GM18508 (cell line): ENCODE results near the gene KIAA1671.

ENCODE experiments used
- ATAC-seq: cut with Tn5 transposase; IDR thresholded peaks from one replicate; pipeline ENCODE4 v1.9.1; 2021; ENCODE audit warnings: moderate number of reproducible peaks; ENCODE audit not compliant: insufficient read depth, unreplicated experiment

The KIAA1671 gene

DNA sequence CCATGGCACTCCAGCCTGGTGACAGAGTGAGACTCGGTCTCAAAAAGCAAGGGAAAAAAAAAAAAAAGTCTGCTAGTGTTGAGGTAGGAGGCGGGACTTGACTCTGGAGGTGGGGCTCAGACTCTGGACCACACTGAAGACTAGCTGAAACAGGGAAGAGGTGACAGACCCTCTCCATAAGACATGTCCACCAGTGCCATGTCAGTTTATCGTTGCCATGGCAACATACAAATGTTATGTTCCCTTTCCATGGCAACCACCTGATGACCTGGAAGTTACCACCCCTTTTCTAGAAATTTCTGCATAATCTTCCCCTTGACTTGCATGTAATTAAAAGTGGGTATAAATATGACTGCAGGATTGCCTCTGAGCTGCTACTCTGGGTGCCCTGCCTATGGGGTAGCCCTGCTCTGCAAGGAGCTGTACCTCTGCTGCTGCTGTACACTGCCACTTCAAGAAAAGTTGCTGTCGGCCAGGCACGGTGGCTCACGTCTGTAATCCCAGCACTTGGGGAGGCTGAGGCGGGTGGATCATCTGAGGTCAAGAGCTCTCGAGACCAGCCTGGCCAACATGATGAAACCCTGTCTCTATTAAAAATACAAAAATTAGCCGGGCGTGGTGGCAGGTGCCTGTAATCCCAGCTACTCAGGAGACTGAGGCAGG, 55.1 kb downstream of the KIAA1671 start:
- ATAC-seq: no peak

GRCh38 chr22:25008666-25009065, 56.1 kb downstream of the KIAA1671 start:
- ATAC-seq: no peak

DNA sequence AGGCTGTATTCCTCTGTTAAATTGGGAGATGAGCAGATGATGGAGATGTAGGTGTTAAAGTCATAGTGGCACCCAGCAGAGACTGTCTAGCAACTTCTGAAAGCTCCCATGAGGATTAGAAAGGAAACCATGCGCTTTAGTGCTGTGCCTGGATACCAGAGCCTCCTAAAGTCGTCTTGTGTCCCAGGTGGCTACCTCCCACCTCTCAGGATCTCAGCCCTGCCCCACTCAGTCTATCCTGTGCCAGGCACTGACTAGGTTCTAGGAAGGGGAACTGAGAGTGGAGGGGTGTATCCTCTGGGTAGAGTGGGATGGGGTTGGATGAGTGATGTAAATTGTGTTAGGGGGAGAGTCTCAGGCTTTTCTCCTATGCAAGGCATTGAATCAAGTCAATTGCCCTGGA, 60.2 kb downstream of the KIAA1671 start:
- no peak for ATAC-seq

DNA sequence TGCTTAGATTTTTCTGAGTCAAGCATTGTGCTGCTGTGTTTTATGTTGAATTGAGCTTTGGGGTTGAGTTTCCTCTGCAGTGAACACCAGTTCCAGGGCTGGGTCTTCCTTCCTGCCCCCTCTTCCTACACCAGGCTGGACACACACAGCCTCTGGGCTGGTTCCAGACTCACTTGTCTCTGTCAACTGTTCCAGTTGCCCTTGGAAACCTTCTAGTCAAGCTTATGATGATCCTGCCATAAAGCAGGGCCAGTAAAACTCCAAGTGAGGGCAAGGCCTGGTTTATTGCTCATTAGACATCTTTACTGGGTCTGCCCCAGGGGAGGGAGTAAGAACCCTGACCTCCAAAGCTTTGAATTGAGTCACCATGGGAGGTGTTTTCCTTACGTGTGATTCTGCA, 61.1 kb downstream of the KIAA1671 start:
- no peak for ATAC-seq

GRCh38 chr22:25014896-25015755, 62.6 kb downstream of the KIAA1671 start:
- ATAC-seq: no peak

- no peak for ATAC-seq
Measured at GRCh38 chr22:25016311-25016710, 63.8 kb downstream of the KIAA1671 start.

- no peak for ATAC-seq
Measured at GRCh38 chr22:25018009-25018408, 65.5 kb downstream of the KIAA1671 start.

DNA sequence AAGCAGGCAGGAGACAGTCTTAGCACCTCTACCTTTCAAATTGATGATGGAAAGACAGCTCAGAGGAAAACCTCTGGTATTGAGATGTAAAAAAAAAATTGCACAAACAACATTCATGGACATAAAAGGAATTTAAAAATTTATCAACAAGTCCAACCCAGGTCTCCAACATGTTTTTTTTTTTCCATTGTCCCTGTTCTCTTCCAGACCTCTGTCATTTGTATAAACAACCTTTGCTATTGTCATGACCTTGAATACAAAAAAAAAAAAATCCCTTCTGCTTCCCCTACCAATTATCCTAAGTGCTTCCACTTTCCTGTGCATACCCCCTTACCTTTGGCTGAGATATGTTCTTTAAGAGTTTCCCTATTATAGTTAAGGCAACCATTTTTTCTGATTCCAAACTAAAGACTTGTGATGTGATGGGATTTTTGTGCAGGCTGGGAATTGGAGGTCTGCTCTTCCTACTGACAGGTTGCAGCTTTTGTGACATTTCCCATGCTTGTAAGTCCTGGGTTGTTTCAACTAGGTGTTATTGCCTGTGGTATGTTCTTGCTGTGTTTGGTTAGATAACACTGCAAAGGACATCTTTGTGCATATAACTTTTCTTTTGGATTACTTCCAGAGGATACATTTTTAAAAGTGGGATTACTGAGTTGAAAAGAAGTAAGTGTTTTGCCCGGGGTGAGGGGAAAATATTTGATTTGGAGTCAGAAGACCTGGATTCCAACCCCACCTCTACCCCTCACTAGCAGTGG, 67.1 kb downstream of the KIAA1671 start:
- ATAC-seq: no peak

DNA sequence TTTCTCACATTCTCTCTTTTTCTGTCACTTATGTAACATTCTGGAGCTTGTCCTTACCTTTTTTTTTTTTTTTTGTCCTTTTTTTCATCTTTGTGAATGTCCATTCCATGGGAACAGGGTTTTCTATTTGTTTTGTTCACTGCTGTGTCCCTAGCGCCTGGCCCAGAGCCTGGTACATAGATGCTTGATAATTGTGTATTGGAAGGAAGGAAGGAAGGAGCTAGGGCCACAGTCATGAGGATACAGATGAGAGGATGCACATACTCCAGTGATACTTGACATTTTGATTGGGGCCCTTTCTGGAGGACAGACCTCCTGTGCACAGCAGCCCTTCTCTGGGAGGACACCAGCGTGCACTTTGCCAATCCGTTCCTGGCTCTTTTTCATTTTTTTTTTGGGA, 68.9 kb downstream of the KIAA1671 start:
- ATAC-seq: no peak

DNA sequence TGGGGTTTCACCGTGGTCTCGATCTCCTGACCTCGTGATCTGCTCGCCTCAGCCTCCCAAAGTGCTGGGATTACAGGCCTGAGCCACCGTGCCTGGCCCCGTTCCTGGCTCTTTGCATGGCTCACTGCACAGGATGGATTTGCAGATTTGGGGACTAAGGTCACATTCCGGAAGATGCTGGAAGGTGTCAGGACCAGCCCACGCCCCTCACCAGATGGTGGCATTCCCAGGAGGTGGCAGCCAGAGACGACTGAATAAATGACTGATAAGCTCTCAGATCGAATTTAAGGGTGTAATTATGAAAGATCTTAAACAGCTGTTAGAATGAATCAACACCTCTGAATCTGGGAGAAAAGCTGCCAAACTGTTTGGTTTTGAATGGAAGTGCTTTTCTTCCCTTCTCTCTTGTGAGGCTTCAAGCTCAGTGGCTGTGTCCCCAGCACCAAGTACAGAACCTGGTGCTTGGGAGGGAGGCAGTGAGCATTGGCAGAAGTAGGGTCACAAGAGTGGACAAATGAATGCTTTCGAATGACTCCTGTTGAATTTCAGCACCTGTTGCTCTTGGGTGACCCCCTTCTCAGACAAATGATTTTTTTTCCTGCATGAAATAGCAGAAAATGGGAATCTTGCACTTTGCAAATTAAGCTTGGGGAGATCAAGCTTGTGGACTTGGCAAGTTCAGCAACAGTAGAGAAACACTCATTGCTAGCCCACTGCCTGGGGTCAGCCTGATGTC, 69.6 kb downstream of the KIAA1671 start:
- ATAC-seq: no peak

DNA sequence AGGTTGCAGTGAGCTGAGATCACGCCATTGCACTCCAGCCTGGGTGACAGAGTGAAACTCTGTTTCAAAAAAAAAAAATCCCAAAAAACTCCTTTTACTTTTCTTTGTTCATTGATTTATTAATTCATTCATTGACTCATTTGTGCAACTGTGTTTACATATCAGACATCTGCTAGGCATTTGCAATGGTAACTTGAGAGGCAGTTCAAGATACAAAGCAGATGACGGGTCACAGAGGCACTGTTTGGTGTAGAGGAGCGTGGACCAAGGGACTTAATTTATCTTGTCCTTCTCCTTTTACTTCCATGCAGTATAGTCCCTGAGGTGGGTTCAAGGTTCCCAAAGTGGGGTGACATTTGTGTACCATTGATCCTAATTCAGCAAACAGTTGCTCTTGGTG, 71.4 kb downstream of the KIAA1671 start:
- no peak for ATAC-seq

- no peak for ATAC-seq
Measured at GRCh38 chr22:25024895-25025294, 72.4 kb downstream of the KIAA1671 start.

DNA sequence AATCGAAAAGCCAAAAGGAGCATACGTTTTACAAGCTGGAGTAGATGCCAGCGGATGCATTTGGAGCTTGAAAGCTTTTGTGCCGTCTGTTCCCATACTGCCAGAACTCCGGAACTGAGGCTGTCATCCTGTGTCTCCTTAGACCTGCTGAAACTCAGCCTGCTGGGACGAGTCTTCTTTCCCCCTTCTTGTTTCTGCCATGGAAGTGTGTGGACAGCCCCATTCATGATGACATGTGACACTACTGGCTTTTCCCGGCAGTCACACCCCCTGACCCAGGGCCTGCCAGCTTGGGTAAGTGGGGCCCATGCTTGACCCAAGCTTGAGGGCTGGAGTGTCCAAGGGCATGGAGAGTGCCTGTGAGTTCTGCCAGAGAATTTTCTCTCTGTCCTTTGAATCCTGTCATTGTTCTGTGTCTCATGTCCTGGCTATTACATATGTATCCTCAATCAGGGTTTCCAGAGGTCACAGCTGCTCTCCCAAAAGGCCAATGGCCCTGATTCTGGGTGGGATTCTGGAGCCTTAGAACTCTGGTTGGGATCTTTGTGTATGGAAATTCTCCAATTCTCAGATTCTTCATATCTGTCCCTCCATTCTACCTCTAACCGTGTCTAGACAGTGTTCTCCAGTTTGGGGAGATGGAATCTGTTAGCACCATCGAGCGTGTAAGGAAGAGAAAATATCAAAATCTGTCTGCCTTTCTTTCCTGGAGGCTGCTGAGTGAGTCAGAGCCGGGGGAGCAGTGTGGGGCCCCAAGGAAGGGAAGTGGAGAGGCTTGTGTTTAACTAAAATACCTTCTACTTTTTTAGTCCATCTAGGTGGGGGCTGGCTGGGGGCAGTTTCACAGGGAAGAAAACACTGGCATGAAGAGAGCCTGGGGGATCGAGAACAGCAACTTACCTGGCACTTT, 73.2 kb downstream of the KIAA1671 start:
- ATAC-seq: no peak

- ATAC-seq: no peak
Measured at GRCh38 chr22:25027043-25027906, 74.8 kb downstream of the KIAA1671 start.

- ATAC-seq: no peak
Measured at GRCh38 chr22:25027959-25028840, 75.7 kb downstream of the KIAA1671 start.

GRCh38 chr22:25028841-25029141, 76.3 kb downstream of the KIAA1671 start:
- no peak for ATAC-seq

DNA sequence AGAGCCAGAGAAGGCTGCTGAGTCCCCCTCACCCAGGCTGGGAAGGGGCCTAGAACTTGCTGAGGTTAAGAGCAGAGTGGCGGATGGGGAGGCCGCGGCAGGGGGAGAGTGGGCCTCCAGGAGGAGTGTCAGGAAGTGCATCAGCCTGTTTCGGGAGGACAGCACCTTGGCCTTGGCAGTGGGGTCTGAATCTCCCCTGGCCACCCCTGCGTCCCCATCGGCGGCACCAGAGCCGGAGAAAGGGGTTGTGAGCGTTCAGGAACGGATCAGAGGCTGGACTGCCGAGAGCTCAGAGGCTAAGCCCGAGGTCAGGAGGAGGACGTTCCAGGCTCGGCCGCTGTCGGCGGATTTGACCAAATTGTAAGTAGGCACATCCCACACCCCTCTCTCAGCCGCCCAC, 76.7 kb downstream of the KIAA1671 start:
- no peak for ATAC-seq

- no peak for ATAC-seq
Measured at GRCh38 chr22:25030636-25031035, 78.1 kb downstream of the KIAA1671 start.
